ENCODE results near the gene PPP1R14B. TPM values are rescaled to one million over a fixed set of nuclear protein-coding genes. Genes with fewer than 3 reads are reported as not detected.

The PPP1R14B gene
- total and polyA plus RNA-seq, 7 donors, result 129 to 522 (median 236) TPM

DNA sequence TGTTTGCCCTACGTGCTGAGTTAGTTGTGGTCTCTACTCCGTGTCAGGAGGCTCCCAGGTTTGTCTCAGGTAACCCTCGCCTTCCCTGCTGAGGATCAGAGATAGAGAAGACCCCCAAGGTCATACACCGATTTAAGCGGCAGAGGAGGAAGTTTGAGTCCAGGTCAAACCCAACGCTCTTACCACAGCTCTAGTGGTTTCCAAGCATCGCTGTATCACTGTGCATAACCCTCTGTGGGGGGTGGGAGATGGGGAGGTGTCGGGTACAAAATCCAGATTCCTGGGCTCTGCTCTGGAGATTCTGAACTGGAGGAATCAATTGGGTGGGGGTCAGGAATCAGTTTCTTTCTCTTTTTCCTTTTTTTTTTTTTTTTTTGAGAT is 15.8 kb downstream of the PPP1R14B start:
- H3K27me3 ChIP-seq (ENCODE audit: insufficient read depth in 3 of 3, low read length in 2 of 3), result no peaks in the 10 kb centered on the region
- H3K4me3 ChIP-seq, result peak overlapping the region; percentile 85
- H3K4me1 ChIP-seq, result peaks cover 48% of the 10 kb centered on the region
- ATAC-seq (no peak), DNase-seq (no peak)
- WGBS, 3 donors, result 28 to 33% (median 32%) methylated on average over 8 of the region's 8 CpGs
- TF ChIP-seq CTCF (IDR thresholded peaks at IDR 0.05), result no peak
- no peaks in the 10 kb centered on the region for H3K36me3 ChIP-seq (ENCODE audit: insufficient read depth in 1 of 2, low read depth in 1 of 2)
- H3K27ac ChIP-seq, result peak overlapping the region; percentile 95
- intact Hi-C loops (cut with DNase I), result no loop called here
- no peaks in the 10 kb centered on the region for H3K9me3 ChIP-seq

GRCh38 chr11:64230171-64230984 is 16.4 kb downstream of the PPP1R14B start, which contains the start of gene DNAJC4:
Gene DNAJC4, plus strand, starts transcription at chr11:64230548. Its CDS starts 307 bp downstream, at chr11:64230855.
- Histone ChIP-seq H3K27ac (peak within 1 kb of the TSS; percentile 95), H3K4me3 (peak within 1 kb of the TSS; percentile 85), H3K36me3 (ENCODE audit: insufficient read depth in 1 of 2, low read depth in 1 of 2) (no peaks in the 10 kb centered on the region), H3K9me3 (no peaks in the 10 kb centered on the region), H3K4me1 (peaks cover 45% of the 10 kb centered on the region), H3K27me3 (ENCODE audit: insufficient read depth in 3 of 3, low read length in 2 of 3) (no peaks in the 10 kb centered on the region)
- 1 to 4% (median 1%) methylated on average over 53 to 62 of the region's 62 CpGs for WGBS, 3 donors
- ATAC-seq (peak; percentile 50 to 71 (median 65)), DNase-seq (peak; percentile 89 to 93)
- no peak for TF ChIP-seq CTCF (IDR thresholded peaks at IDR 0.05)
- intact Hi-C loops (cut with DNase I), result no loop called here

GRCh38 chr11:64229744-64230170 is 17.0 kb downstream of the PPP1R14B start:
- peaks cover 46% of the 10 kb centered on the region for H3K4me1 ChIP-seq
- WGBS, 3 donors, result 25 to 33% (median 26%) methylated on average over 13 of the region's 13 CpGs
- peaks cover 0 to under 1% of the 10 kb centered on the region in 2 donors for H3K36me3 ChIP-seq (ENCODE audit: insufficient read depth in 1 of 2, low read depth in 1 of 2)
- no peaks in the 10 kb centered on the region for H3K9me3 ChIP-seq
- H3K4me3 ChIP-seq, result peak overlapping the region; percentile 85
- DNase-seq, result no peak
- no peak for TF ChIP-seq CTCF (IDR thresholded peaks at IDR 0.05)
- intact Hi-C loops (cut with DNase I), result loop anchor here in 1 of 2 donors (5.0 kb wide), 1 partner anchor 42 kb away; the partner anchor contains the start of gene STIP1
- H3K27ac ChIP-seq, result peak overlapping the region; percentile 95
- H3K27me3 ChIP-seq (ENCODE audit: insufficient read depth in 3 of 3, low read length in 2 of 3), result no peaks in the 10 kb centered on the region
- ATAC-seq, result no peak

DNA sequence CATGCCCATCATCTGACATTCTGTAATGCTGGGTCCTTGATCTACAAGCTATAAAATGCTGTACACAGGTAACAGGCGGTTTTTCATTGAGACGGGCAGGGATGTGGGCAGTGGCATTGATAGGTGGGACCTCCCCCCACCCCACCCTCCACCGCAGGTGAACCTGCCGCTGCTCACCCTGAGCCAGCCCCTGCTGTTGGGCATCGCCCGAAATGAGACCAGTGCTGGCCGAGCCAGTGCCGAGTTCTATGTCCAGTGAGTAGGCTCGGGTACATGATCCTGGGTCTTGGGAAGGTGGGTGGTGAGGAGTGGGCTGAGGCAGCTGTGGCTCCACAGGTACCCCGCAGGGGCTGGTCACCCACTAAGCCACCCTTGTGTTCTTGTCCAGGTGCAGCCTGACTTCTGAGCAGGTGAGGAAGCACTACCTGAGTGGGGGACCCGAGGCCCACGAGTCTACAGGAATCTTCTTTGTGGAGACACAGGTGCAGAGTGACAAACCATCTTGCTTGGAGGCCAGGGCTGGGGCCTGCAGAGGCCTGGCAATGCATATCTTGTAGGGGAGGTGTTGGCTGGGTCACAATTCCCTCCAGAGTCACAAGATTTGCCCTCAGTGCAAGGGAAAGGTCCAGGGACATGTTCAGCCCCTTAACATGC is 17.5 kb downstream of the PPP1R14B start:
- Histone ChIP-seq H3K27ac (peak overlapping the region; percentile 95), H3K4me1 (peaks cover 51% of the 10 kb centered on the region), H3K27me3 (ENCODE audit: insufficient read depth in 3 of 3, low read length in 2 of 3) (no peaks in the 10 kb centered on the region), H3K36me3 (ENCODE audit: insufficient read depth in 1 of 2, low read depth in 1 of 2) (peaks cover 0 to 6% of the 10 kb centered on the region in 2 donors), H3K4me3 (peak overlapping the region; percentile 85), H3K9me3 (no peaks in the 10 kb centered on the region)
- intact Hi-C loops (cut with DNase I), result loop anchor here in 1 of 2 donors (5.0 kb wide), 1 partner anchor 42 kb away; the partner anchor contains the start of gene STIP1
- no peak for DNase-seq
- no peak for ATAC-seq
- 84 to 86% (median 84%) methylated on average over 12 of the region's 12 CpGs for WGBS, 3 donors
- no peak for TF ChIP-seq CTCF (IDR thresholded peaks at IDR 0.05)

Data from psoas muscle (tissue), 8 donors.